ENCODE data around the gene MTG1. TPM values are rescaled to one million over a fixed set of nuclear protein-coding genes. Genes with fewer than 3 reads are reported as not detected.
"Not testable (repeated sequence)": the region's sequence is repeated elsewhere in the genome, so short reads cannot be mapped to it uniquely, and the experiment has no call there.

MTG1 gene
- total and polyA plus RNA-seq, 2 experiments from 2014 or later, result 22.8 to 50.7 TPM

- TF ChIP-seq EZH2 (IDR thresholded peaks at IDR 0.05; ENCODE audit: insufficient read depth, poor library complexity, severe bottlenecking) (no peak), EZH2phosphoT487 (IDR thresholded peaks at IDR 0.05; ENCODE audit: insufficient read depth, low read depth) (no peak)
- no peak for DNase-seq
- no peaks in the 10 kb centered on the region for H3K27me3 ChIP-seq (replicated peaks; ENCODE audit: insufficient read depth)
- H3K9ac ChIP-seq, result no peak overlapping the region
- 87 to 94% methylated on average over 6 of the region's 6 CpGs for WGBS, 2 experiments (ENCODE audit: low coverage in 1 of 2, low lambda C conversion rate in 2 of 2, missing lambda C conversion rate in 2 of 2)
- H3K4me2 ChIP-seq (ENCODE audit: unreplicated experiment), result no peak overlapping the region
- H3K9me2 ChIP-seq (ENCODE audit: insufficient read depth), result no peaks in the 10 kb centered on the region
- H3K4me1 ChIP-seq (ENCODE audit: insufficient read depth), result no peaks in the 10 kb centered on the region
- H3K79me2 ChIP-seq (ENCODE audit: insufficient read depth), result 0 out of 2 replicates have a peak, but pooled peaks cover 2% of the 10 kb centered on the region
- no peaks in the 10 kb centered on the region for H4K20me1 ChIP-seq (ENCODE audit: insufficient read depth)
- H2AFZ ChIP-seq, result no peak overlapping the region
- in situ Hi-C loops (cut with MboI), result no loop called here
- H3K4me3 ChIP-seq, result no peak overlapping the region
- no peaks in the 10 kb centered on the region for H3K9me3 ChIP-seq (ENCODE audit: low read depth)
- H3K36me3 ChIP-seq (ENCODE audit: low read depth), result no peaks in the 10 kb centered on the region; the same call in 1 of the 2 replicates
- H3F3A ChIP-seq (ENCODE audit: insufficient read depth), result no peaks in the 10 kb centered on the region
- H3K27ac ChIP-seq, result no peak overlapping the region
These were observed 26.6 kb downstream of the MTG1 start for GRCh38 chr10:133420579-133420978.

- DNase-seq, result no peak
- Histone ChIP-seq H3K4me1 (ENCODE audit: insufficient read depth) (no peaks in the 10 kb centered on the region), H3K9me3 (ENCODE audit: low read depth) (no peaks in the 10 kb centered on the region), H3K27me3 (replicated peaks; ENCODE audit: insufficient read depth) (no peaks in the 10 kb centered on the region), H3K4me2 (ENCODE audit: unreplicated experiment) (no peak overlapping the region), H3K9ac (no peak overlapping the region), H3K9me2 (ENCODE audit: insufficient read depth) (no peaks in the 10 kb centered on the region), H3F3A (ENCODE audit: insufficient read depth) (no peaks in the 10 kb centered on the region), H2AFZ (no peak overlapping the region), H4K20me1 (ENCODE audit: insufficient read depth) (no peaks in the 10 kb centered on the region), H3K36me3 (ENCODE audit: low read depth) (no peaks in the 10 kb centered on the region; the same call in 1 of the 2 replicates), H3K79me2 (ENCODE audit: insufficient read depth) (no peaks in the 10 kb centered on the region), H3K4me3 (no peak overlapping the region), H3K27ac (no peak overlapping the region)
- 81 to 84% methylated on average over 13 to 15 of the region's 17 CpGs for WGBS, 2 experiments (ENCODE audit: low coverage in 1 of 2, low lambda C conversion rate in 2 of 2, missing lambda C conversion rate in 2 of 2)
- no peak for TF ChIP-seq EZH2phosphoT487 (IDR thresholded peaks at IDR 0.05; ENCODE audit: insufficient read depth, low read depth)
- TF ChIP-seq EZH2 (IDR thresholded peaks at IDR 0.05; ENCODE audit: insufficient read depth, poor library complexity, severe bottlenecking), result no peak
- in situ Hi-C loops (cut with MboI), result no loop called here
These were observed 27.6 kb downstream of the MTG1 start for GRCh38 chr10:133421336-133422222.

DNA sequence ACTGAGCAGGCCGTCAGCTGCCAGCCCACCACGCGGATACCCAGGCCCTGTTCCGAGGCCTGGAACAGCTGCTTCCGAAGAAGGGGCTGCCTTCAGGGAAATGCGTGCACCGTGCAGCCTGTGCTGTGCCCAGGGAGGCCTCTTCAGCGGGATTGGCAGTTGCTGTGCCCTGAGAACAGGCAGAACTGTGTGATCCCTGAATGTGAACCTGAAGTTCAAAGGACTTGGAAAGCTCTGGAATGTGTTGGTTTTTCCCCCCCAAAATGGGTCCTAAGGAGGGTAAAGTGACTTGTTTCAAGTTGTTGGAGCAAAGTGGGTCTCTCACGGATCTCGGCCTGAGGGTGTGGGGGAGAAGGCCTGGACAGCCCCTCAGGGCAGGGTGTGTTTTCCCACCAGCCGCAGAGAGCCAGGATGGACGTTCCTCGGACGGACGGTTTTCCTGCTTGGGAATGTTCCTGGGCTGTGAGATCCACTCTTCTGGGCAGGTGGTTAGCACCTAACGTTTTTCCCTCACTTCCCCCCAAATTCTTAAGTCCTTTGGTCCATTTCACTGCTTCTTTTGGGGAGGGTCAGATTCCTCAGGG lies 28.4 kb downstream of the MTG1 start:
- no peaks in the 10 kb centered on the region for H3K79me2 ChIP-seq (ENCODE audit: insufficient read depth)
- in situ Hi-C loops (cut with MboI), result no loop called here
- no peaks in the 10 kb centered on the region; the same call in 1 of the 2 replicates for H3K36me3 ChIP-seq (ENCODE audit: low read depth)
- no peaks in the 10 kb centered on the region for H3F3A ChIP-seq (ENCODE audit: insufficient read depth)
- H2AFZ ChIP-seq, result no peak overlapping the region
- H3K27ac ChIP-seq, result no peak overlapping the region
- no peaks in the 10 kb centered on the region for H3K9me2 ChIP-seq (ENCODE audit: insufficient read depth)
- no peak for DNase-seq
- no peak overlapping the region for H3K9ac ChIP-seq
- H3K27me3 ChIP-seq (replicated peaks; ENCODE audit: insufficient read depth), result no peaks in the 10 kb centered on the region
- H4K20me1 ChIP-seq (ENCODE audit: insufficient read depth), result no peaks in the 10 kb centered on the region
- WGBS, 2 experiments (ENCODE audit: low coverage in 1 of 2, low lambda C conversion rate in 2 of 2, missing lambda C conversion rate in 2 of 2), result 81 to 85% methylated on average over 16 of the region's 16 CpGs
- no peak overlapping the region for H3K4me2 ChIP-seq (ENCODE audit: unreplicated experiment)
- TF ChIP-seq EZH2 (IDR thresholded peaks at IDR 0.05; ENCODE audit: insufficient read depth, poor library complexity, severe bottlenecking) (no peak), EZH2phosphoT487 (IDR thresholded peaks at IDR 0.05; ENCODE audit: insufficient read depth, low read depth) (no peak)
- no peaks in the 10 kb centered on the region for H3K9me3 ChIP-seq (ENCODE audit: low read depth)
- no peaks in the 10 kb centered on the region for H3K4me1 ChIP-seq (ENCODE audit: insufficient read depth)
- no peak overlapping the region for H3K4me3 ChIP-seq

GRCh38 chr10:133422807-133423771 lies 29.1 kb downstream of the MTG1 start:
- H3K9me3 ChIP-seq (ENCODE audit: low read depth), result no peaks in the 10 kb centered on the region
- in situ Hi-C loops (cut with MboI), result no loop called here
- no peaks in the 10 kb centered on the region for H3K4me1 ChIP-seq (ENCODE audit: insufficient read depth)
- peak; percentile 18 for DNase-seq
- no peaks in the 10 kb centered on the region for H3K79me2 ChIP-seq (ENCODE audit: insufficient read depth)
- H3F3A ChIP-seq (ENCODE audit: insufficient read depth), result no peaks in the 10 kb centered on the region
- no peak overlapping the region for H3K27ac ChIP-seq
- no peaks in the 10 kb centered on the region for H3K27me3 ChIP-seq (replicated peaks; ENCODE audit: insufficient read depth)
- H3K4me3 ChIP-seq, result no peak overlapping the region
- no peak overlapping the region for H2AFZ ChIP-seq
- H4K20me1 ChIP-seq (ENCODE audit: insufficient read depth), result no peaks in the 10 kb centered on the region
- no peak for TF ChIP-seq EZH2 (IDR thresholded peaks at IDR 0.05; ENCODE audit: insufficient read depth, poor library complexity, severe bottlenecking)
- no peak for TF ChIP-seq EZH2phosphoT487 (IDR thresholded peaks at IDR 0.05; ENCODE audit: insufficient read depth, low read depth)
- no peaks in the 10 kb centered on the region for H3K9me2 ChIP-seq (ENCODE audit: insufficient read depth)
- WGBS, 2 experiments (ENCODE audit: low coverage in 1 of 2, low lambda C conversion rate in 2 of 2, missing lambda C conversion rate in 2 of 2), result 25 to 35% methylated on average over 34 to 65 of the region's 88 CpGs
- no peaks in the 10 kb centered on the region; the same call in 1 of the 2 replicates for H3K36me3 ChIP-seq (ENCODE audit: low read depth)
- peak overlapping the region; percentile 32 for H3K4me2 ChIP-seq (ENCODE audit: unreplicated experiment)
- no peak overlapping the region for H3K9ac ChIP-seq

GRCh38 chr10:133424102-133424501 lies 30.1 kb downstream of the MTG1 start:
- H3K27ac ChIP-seq; in situ Hi-C loops (cut with MboI); H3K27me3 ChIP-seq (replicated peaks; ENCODE audit: insufficient read depth); H3K4me1 ChIP-seq (ENCODE audit: insufficient read depth); H2AFZ ChIP-seq; H3K4me3 ChIP-seq; DNase-seq; H3K9me2 ChIP-seq (ENCODE audit: insufficient read depth); H3F3A ChIP-seq (ENCODE audit: insufficient read depth); H3K9ac ChIP-seq; H3K9me3 ChIP-seq (ENCODE audit: low read depth); H3K36me3 ChIP-seq (ENCODE audit: low read depth); H3K4me2 ChIP-seq (ENCODE audit: unreplicated experiment); H4K20me1 ChIP-seq (ENCODE audit: insufficient read depth); H3K79me2 ChIP-seq (ENCODE audit: insufficient read depth): not testable (repeated sequence)
- no CpG with 5 or more reads among the region's 46 CpGs for WGBS, 2 experiments (ENCODE audit: low coverage in 1 of 2, low lambda C conversion rate in 2 of 2, missing lambda C conversion rate in 2 of 2)

DNA sequence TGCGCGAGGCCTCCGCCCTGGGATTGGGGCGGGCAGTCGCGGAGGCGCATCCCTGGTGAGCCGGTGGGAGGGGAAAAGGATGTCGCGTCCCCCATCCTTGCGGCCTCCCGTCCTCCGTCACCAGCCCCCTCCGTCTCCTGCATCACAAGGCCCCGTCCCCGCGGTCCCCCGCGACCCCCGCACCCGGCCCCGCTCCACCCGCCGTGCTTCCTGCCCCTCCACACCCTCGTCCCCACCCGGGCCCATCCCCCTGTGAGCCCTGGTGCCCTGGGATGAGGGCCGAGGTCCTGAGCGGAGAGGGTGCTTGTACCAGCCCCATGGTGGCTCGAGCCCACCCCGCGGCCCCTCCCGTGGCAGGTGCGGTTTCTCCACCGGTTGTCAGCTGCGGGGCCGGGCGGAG lies 30.6 kb downstream of the MTG1 start, which contains the start of gene SPRN:
Gene SPRN, minus strand, starts transcription at position 25 of the 400 bp plus-strand sequence. CDS start 944 bp downstream, outside the sequence.
- peak within 1 kb of the TSS; percentile 32 for H3K4me2 ChIP-seq (ENCODE audit: unreplicated experiment)
- H3K9me2 ChIP-seq (ENCODE audit: insufficient read depth); H4K20me1 ChIP-seq (ENCODE audit: insufficient read depth); H3K9ac ChIP-seq; H3K9me3 ChIP-seq (ENCODE audit: low read depth); H2AFZ ChIP-seq; H3K36me3 ChIP-seq (ENCODE audit: low read depth); H3K79me2 ChIP-seq (ENCODE audit: insufficient read depth); H3K4me1 ChIP-seq (ENCODE audit: insufficient read depth); H3F3A ChIP-seq (ENCODE audit: insufficient read depth); H3K27me3 ChIP-seq (replicated peaks; ENCODE audit: insufficient read depth); in situ Hi-C loops (cut with MboI); H3K27ac ChIP-seq; H3K4me3 ChIP-seq; DNase-seq: not testable (repeated sequence)
- WGBS, 2 experiments (ENCODE audit: low coverage in 1 of 2, low lambda C conversion rate in 2 of 2, missing lambda C conversion rate in 2 of 2), result 59% methylated on average over 17 of the region's 37 CpGs; no CpG with 5 or more reads in 1 of the 2 experiments

All from GM23248 (cell line).